Measurements from ENCODE around the gene LBH.

The LBH gene

GRCh38 chr2:30217644-30218337 lies 13.5 kb upstream of the LBH start:
- Histone ChIP-seq H3K9ac (ENCODE audit: low read length) (no peak overlapping the region), H3K4me1 (ENCODE audit: insufficient read depth, low read length) (peaks cover 5% of the 10 kb centered on the region), H3K36me3 (ENCODE audit: insufficient read depth, low read length) (no peaks in the 10 kb centered on the region), H3K27ac (ENCODE audit: low read depth, low read length) (no peak overlapping the region), H3K9me3 (ENCODE audit: low read length) (no peaks in the 10 kb centered on the region), H3K27me3 (ENCODE audit: control insufficient read depth in 1 of 2, insufficient read depth in 2 of 2, low read length in 2 of 2) (no peaks in the 10 kb centered on the region), H3K4me3 (ENCODE audit: low read depth in 1 of 2, low read length in 2 of 2) (no peak overlapping the region)

- no peak overlapping the region for H3K4me3 ChIP-seq (ENCODE audit: low read depth in 1 of 2, low read length in 2 of 2)
- H3K9ac ChIP-seq (ENCODE audit: low read length): no peak overlapping the region
- H3K4me1 ChIP-seq (ENCODE audit: insufficient read depth, low read length): peaks cover 5% of the 10 kb centered on the region
- H3K36me3 ChIP-seq (ENCODE audit: insufficient read depth, low read length): no peaks in the 10 kb centered on the region
- no peak overlapping the region for H3K27ac ChIP-seq (ENCODE audit: low read depth, low read length)
- no peaks in the 10 kb centered on the region for H3K9me3 ChIP-seq (ENCODE audit: low read length)
- no peaks in the 10 kb centered on the region for H3K27me3 ChIP-seq (ENCODE audit: control insufficient read depth in 1 of 2, insufficient read depth in 2 of 2, low read length in 2 of 2)
Measured at GRCh38 chr2:30218338-30218713, 13.0 kb upstream of the LBH start.

DNA sequence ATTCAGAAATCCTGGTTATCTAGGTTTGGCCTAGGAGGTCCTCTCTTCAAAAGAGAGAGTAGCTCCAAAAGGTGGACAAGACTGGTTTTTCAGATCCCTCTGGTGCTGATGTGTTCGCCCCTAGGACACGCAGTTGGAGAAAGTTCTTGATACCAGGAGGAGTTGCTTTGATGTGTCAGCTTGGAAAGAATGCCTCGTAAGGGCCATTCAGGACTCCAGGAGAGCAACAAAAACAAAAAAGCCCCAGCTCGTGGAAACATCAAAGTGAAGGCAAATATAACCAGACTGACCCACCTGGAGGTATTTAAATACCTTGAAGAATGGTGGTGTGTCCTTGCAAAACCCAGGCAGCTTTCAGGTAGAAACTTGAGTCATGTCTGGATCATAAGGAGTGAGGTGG lies 12.5 kb upstream of the LBH start:
- Histone ChIP-seq H3K9ac (ENCODE audit: low read length) (no peak overlapping the region), H3K36me3 (ENCODE audit: insufficient read depth, low read length) (no peaks in the 10 kb centered on the region), H3K27me3 (ENCODE audit: control insufficient read depth in 1 of 2, insufficient read depth in 2 of 2, low read length in 2 of 2) (no peaks in the 10 kb centered on the region), H3K9me3 (ENCODE audit: low read length) (no peaks in the 10 kb centered on the region), H3K27ac (ENCODE audit: low read depth, low read length) (no peak overlapping the region), H3K4me3 (ENCODE audit: low read depth in 1 of 2, low read length in 2 of 2) (no peak overlapping the region), H3K4me1 (ENCODE audit: insufficient read depth, low read length) (peaks cover 6% of the 10 kb centered on the region)

- Histone ChIP-seq H3K27ac (ENCODE audit: low read depth, low read length) (no peak overlapping the region), H3K4me3 (ENCODE audit: low read depth in 1 of 2, low read length in 2 of 2) (no peak overlapping the region), H3K36me3 (ENCODE audit: insufficient read depth, low read length) (no peaks in the 10 kb centered on the region), H3K9me3 (ENCODE audit: low read length) (no peaks in the 10 kb centered on the region), H3K4me1 (ENCODE audit: insufficient read depth, low read length) (peaks cover 14% of the 10 kb centered on the region), H3K9ac (ENCODE audit: low read length) (no peak overlapping the region), H3K27me3 (ENCODE audit: control insufficient read depth in 1 of 2, insufficient read depth in 2 of 2, low read length in 2 of 2) (no peaks in the 10 kb centered on the region)
Measured at GRCh38 chr2:30219886-30220875, 11.2 kb upstream of the LBH start.

DNA sequence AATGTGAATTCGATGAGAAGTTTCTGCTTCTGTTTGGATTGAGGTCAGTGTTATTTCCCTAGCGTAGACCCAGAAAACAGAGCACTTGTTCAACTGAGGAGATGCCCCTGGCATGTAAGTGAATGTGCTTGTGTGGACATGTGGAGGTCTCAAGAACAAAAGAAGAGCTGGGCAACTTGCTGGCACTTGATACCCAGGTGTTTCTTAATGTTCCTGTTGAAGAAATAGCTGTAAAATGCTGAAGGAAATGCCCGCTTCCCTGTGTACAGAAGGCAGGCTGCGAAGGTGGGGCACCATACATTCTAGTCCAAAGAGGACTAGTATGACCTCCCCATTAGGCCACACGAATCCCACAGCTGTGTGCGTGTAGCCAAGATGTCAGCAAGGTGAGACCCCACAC lies 9.8 kb upstream of the LBH start:
- H3K4me3 ChIP-seq (ENCODE audit: low read depth in 1 of 2, low read length in 2 of 2): no peak overlapping the region
- no peaks in the 10 kb centered on the region for H3K36me3 ChIP-seq (ENCODE audit: insufficient read depth, low read length)
- H3K9me3 ChIP-seq (ENCODE audit: low read length): no peaks in the 10 kb centered on the region
- H3K27me3 ChIP-seq (ENCODE audit: control insufficient read depth in 1 of 2, insufficient read depth in 2 of 2, low read length in 2 of 2): no peaks in the 10 kb centered on the region
- peaks cover 21% of the 10 kb centered on the region for H3K4me1 ChIP-seq (ENCODE audit: insufficient read depth, low read length)
- H3K27ac ChIP-seq (ENCODE audit: low read depth, low read length): no peak overlapping the region
- H3K9ac ChIP-seq (ENCODE audit: low read length): no peak overlapping the region

DNA sequence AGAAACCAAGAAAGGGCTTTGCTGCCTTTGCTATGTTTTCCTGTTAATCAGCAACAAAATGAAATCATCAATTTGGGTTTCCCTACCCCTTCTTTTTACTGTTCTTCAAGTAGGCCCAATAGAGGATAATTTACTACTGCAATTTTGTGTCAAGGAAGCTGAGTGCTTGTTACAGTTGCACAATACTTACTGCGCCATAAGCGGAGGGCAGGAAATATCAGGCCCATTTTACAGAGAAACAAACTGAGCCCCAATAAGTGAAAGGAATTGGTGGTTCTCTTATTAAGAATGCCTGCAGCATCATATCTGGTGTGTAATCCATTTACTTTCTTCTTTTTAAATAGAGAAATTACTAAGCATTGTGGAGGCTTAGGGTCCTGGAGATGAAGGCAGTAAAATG lies 9.3 kb upstream of the LBH start:
- Histone ChIP-seq H3K4me1 (ENCODE audit: insufficient read depth, low read length) (peaks cover 24% of the 10 kb centered on the region), H3K9ac (ENCODE audit: low read length) (no peak overlapping the region), H3K27ac (ENCODE audit: low read depth, low read length) (no peak overlapping the region), H3K4me3 (ENCODE audit: low read depth in 1 of 2, low read length in 2 of 2) (no peak overlapping the region), H3K27me3 (ENCODE audit: control insufficient read depth in 1 of 2, insufficient read depth in 2 of 2, low read length in 2 of 2) (no peaks in the 10 kb centered on the region), H3K36me3 (ENCODE audit: insufficient read depth, low read length) (no peaks in the 10 kb centered on the region), H3K9me3 (ENCODE audit: low read length) (no peaks in the 10 kb centered on the region)

DNA sequence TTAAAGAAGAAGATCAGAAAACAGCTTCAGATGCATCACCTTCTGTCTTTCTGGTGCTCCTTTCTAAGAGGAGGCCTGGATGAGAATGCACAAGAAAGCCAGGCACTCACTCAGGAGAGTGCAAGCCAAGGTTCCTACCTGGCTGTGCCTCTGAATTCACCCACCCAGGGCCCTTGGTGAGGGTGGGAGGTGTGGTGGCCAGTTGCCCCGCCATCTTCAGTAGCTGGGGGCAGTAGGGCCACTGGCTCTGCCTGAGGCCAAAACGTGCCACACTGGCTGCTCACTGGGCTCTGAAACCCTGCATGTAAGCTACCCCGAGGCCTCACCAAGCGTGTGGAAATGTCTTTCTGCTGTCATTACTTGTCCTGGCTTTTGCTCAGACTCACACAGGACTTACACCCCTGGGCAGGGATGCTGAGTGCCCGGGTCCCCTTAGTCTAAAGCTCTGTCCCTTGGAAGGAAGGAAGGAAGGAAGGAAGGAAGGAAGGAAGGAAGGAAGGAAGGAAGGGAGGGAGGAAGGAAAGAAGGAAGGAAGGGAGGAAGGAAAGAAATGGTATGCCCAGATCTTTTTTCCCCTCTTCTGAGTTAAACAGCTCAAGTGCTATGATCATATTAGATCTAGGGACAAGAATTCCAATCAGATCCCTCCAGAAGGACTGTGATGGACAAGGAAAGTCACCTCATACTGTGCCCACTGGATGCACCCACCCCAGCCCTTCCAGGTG lies 8.5 kb upstream of the LBH start:
- Histone ChIP-seq H3K27me3 (ENCODE audit: control insufficient read depth in 1 of 2, insufficient read depth in 2 of 2, low read length in 2 of 2) (no peaks in the 10 kb centered on the region), H3K27ac (ENCODE audit: low read depth, low read length) (no peak overlapping the region), H3K9ac (ENCODE audit: low read length) (no peak overlapping the region), H3K4me1 (ENCODE audit: insufficient read depth, low read length) (peaks cover 24% of the 10 kb centered on the region), H3K4me3 (ENCODE audit: low read depth in 1 of 2, low read length in 2 of 2) (no peak overlapping the region), H3K36me3 (ENCODE audit: insufficient read depth, low read length) (no peaks in the 10 kb centered on the region), H3K9me3 (ENCODE audit: low read length) (no peaks in the 10 kb centered on the region)

GRCh38 chr2:30223413-30223874 lies 7.9 kb upstream of the LBH start:
- H3K4me1 ChIP-seq (ENCODE audit: insufficient read depth, low read length): peaks cover 24% of the 10 kb centered on the region
- no peak overlapping the region for H3K4me3 ChIP-seq (ENCODE audit: low read depth in 1 of 2, low read length in 2 of 2)
- H3K27me3 ChIP-seq (ENCODE audit: control insufficient read depth in 1 of 2, insufficient read depth in 2 of 2, low read length in 2 of 2): no peaks in the 10 kb centered on the region
- no peaks in the 10 kb centered on the region for H3K9me3 ChIP-seq (ENCODE audit: low read length)
- no peak overlapping the region for H3K9ac ChIP-seq (ENCODE audit: low read length)
- no peaks in the 10 kb centered on the region for H3K36me3 ChIP-seq (ENCODE audit: insufficient read depth, low read length)
- no peak overlapping the region for H3K27ac ChIP-seq (ENCODE audit: low read depth, low read length)

GRCh38 chr2:30224151-30224550 lies 7.2 kb upstream of the LBH start:
- H3K4me3 ChIP-seq (ENCODE audit: low read depth in 1 of 2, low read length in 2 of 2): no peak overlapping the region
- H3K36me3 ChIP-seq (ENCODE audit: insufficient read depth, low read length): no peaks in the 10 kb centered on the region
- H3K9me3 ChIP-seq (ENCODE audit: low read length): no peaks in the 10 kb centered on the region
- H3K27me3 ChIP-seq (ENCODE audit: control insufficient read depth in 1 of 2, insufficient read depth in 2 of 2, low read length in 2 of 2): no peaks in the 10 kb centered on the region
- H3K4me1 ChIP-seq (ENCODE audit: insufficient read depth, low read length): peaks cover 24% of the 10 kb centered on the region
- H3K27ac ChIP-seq (ENCODE audit: low read depth, low read length): no peak overlapping the region
- H3K9ac ChIP-seq (ENCODE audit: low read length): no peak overlapping the region

DNA sequence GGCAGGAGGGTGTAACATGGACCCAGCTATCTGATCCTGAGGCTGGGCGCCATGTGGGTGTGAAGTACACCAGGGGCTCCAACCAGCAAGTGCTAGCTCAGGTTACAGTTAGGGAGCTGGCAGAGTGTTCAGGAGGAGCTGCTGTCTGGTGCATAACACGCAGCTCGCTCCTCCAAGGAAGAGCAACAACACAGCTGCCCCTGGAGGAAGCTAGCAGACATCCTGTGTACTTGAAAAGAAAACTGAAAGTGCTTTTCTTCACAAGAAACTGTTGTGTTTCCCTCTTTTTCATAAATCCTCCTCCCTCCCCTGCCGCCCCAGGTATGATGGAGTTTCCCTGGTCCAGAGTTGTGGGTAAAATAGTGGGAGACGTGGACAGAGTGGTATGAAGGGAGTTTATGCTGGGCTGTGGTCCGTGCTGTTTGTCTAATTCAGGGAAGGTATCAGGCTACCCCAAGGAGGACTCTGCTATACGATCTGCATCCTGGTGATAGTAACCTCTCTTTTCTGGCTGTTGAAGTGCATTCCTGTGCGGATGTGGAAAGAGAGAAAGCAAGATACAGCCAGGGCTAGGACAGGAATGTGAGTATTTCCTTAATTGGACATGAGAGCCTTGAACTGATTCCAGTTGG lies 6.1 kb upstream of the LBH start:
- peak overlapping the region; percentile 87 for H3K27ac ChIP-seq (ENCODE audit: low read depth, low read length)
- peak overlapping the region in 1 of 2 donors; percentile 57 for H3K4me3 ChIP-seq (ENCODE audit: low read depth in 1 of 2, low read length in 2 of 2)
- H3K27me3 ChIP-seq (ENCODE audit: control insufficient read depth in 1 of 2, insufficient read depth in 2 of 2, low read length in 2 of 2): no peaks in the 10 kb centered on the region
- no peaks in the 10 kb centered on the region for H3K36me3 ChIP-seq (ENCODE audit: insufficient read depth, low read length)
- peak overlapping the region; percentile 40 for H3K9ac ChIP-seq (ENCODE audit: low read length)
- no peaks in the 10 kb centered on the region for H3K9me3 ChIP-seq (ENCODE audit: low read length)
- peaks cover 24% of the 10 kb centered on the region for H3K4me1 ChIP-seq (ENCODE audit: insufficient read depth, low read length)

Data from muscle layer of colon (tissue), 2 donors.